ENCODE data around the gene MGAT4C. TPM values are rescaled to one million over a fixed set of nuclear protein-coding genes. Genes with fewer than 3 reads are reported as not detected.
"Not testable (repeated sequence)": the region's sequence is repeated elsewhere in the genome, so short reads cannot be mapped to it uniquely, and the experiment has no call there.

Gene MGAT4C
- total RNA-seq, 1 donor from 2014 or later: 1.8 TPM

- TF ChIP-seq CTCF (IDR thresholded peaks at IDR 0.05; ENCODE audit: unreplicated experiment): no peak
- Mint-ChIP-seq H3K4me3 (no peak overlapping the region), H3K4me1 (peaks cover 13% of the 10 kb centered on the region), H3K27me3 (ENCODE audit: low read depth) (no peaks in the 10 kb centered on the region), H3K27ac (no peak overlapping the region), H3K36me3 (peaks cover 3% of the 10 kb centered on the region), H3K9me3 (peaks cover 33% of the 10 kb centered on the region)
- DNase-seq (ENCODE audit: low spot score in 2 of 2, unreplicated experiment in 2 of 2): no peak
Measured at GRCh38 chr12:86118161-86118560, 138.0 kb downstream of the MGAT4C start.

- DNase-seq (ENCODE audit: low spot score in 2 of 2, unreplicated experiment in 2 of 2): no peak
- H3K4me1 Mint-ChIP-seq: peaks cover 10% of the 10 kb centered on the region
- no peak for TF ChIP-seq CTCF (IDR thresholded peaks at IDR 0.05; ENCODE audit: unreplicated experiment)
- no peak overlapping the region for H3K27ac Mint-ChIP-seq
- no peak overlapping the region for H3K4me3 Mint-ChIP-seq
- H3K36me3 Mint-ChIP-seq: peaks cover 3% of the 10 kb centered on the region
- no peaks in the 10 kb centered on the region for H3K27me3 Mint-ChIP-seq (ENCODE audit: low read depth)
- peaks cover 33% of the 10 kb centered on the region for H3K9me3 Mint-ChIP-seq
Measured at GRCh38 chr12:86117711-86118110, 138.5 kb downstream of the MGAT4C start.

- H3K9me3 Mint-ChIP-seq: peaks cover 8% of the 10 kb centered on the region
- no peak for TF ChIP-seq CTCF (IDR thresholded peaks at IDR 0.05; ENCODE audit: unreplicated experiment)
- no peaks in the 10 kb centered on the region for H3K27me3 Mint-ChIP-seq (ENCODE audit: low read depth)
- no peak overlapping the region for H3K4me3 Mint-ChIP-seq
- DNase-seq (ENCODE audit: low spot score in 2 of 2, unreplicated experiment in 2 of 2): no peak
- H3K4me1 Mint-ChIP-seq: peaks cover 3% of the 10 kb centered on the region
- H3K36me3 Mint-ChIP-seq: no peaks in the 10 kb centered on the region
- no peak overlapping the region for H3K27ac Mint-ChIP-seq
Measured at GRCh38 chr12:86104087-86104486, 152.1 kb downstream of the MGAT4C start.

GRCh38 chr12:86097161-86097560 lies 159.0 kb downstream of the MGAT4C start:
- Mint-ChIP-seq H3K4me3 (no peak overlapping the region), H3K27me3 (ENCODE audit: low read depth) (no peaks in the 10 kb centered on the region), H3K9me3 (peaks cover 8% of the 10 kb centered on the region), H3K27ac (no peak overlapping the region), H3K4me1 (peaks cover 7% of the 10 kb centered on the region), H3K36me3 (no peaks in the 10 kb centered on the region)
- DNase-seq (ENCODE audit: low spot score in 2 of 2, unreplicated experiment in 2 of 2): no peak
- no peak for TF ChIP-seq CTCF (IDR thresholded peaks at IDR 0.05; ENCODE audit: unreplicated experiment)

- H3K36me3 Mint-ChIP-seq: no peaks in the 10 kb centered on the region
- H3K27me3 Mint-ChIP-seq (ENCODE audit: low read depth): no peaks in the 10 kb centered on the region
- no peak for TF ChIP-seq CTCF (IDR thresholded peaks at IDR 0.05; ENCODE audit: unreplicated experiment)
- no peaks in the 10 kb centered on the region for H3K9me3 Mint-ChIP-seq
- H3K4me1 Mint-ChIP-seq: peaks cover 6% of the 10 kb centered on the region
- H3K4me3 Mint-ChIP-seq: no peak overlapping the region
- no peak overlapping the region for H3K27ac Mint-ChIP-seq
- no peak for DNase-seq (ENCODE audit: low spot score in 2 of 2, unreplicated experiment in 2 of 2)
Measured at GRCh38 chr12:86091681-86092080, 164.5 kb downstream of the MGAT4C start.

GRCh38 chr12:86081843-86082242 lies 174.3 kb downstream of the MGAT4C start:
- H3K4me1 Mint-ChIP-seq: no peaks in the 10 kb centered on the region
- H3K9me3 Mint-ChIP-seq: peaks cover 14% of the 10 kb centered on the region
- DNase-seq (ENCODE audit: low spot score in 2 of 2, unreplicated experiment in 2 of 2): no peak
- H3K36me3 Mint-ChIP-seq: no peaks in the 10 kb centered on the region
- no peak overlapping the region for H3K4me3 Mint-ChIP-seq
- no peak for TF ChIP-seq CTCF (IDR thresholded peaks at IDR 0.05; ENCODE audit: unreplicated experiment)
- H3K27ac Mint-ChIP-seq: no peak overlapping the region
- no peaks in the 10 kb centered on the region for H3K27me3 Mint-ChIP-seq (ENCODE audit: low read depth)

- H3K27ac Mint-ChIP-seq; H3K36me3 Mint-ChIP-seq; H3K4me3 Mint-ChIP-seq; DNase-seq (ENCODE audit: low spot score in 2 of 2, unreplicated experiment in 2 of 2); H3K27me3 Mint-ChIP-seq (ENCODE audit: low read depth); H3K4me1 Mint-ChIP-seq: not testable (repeated sequence)
- H3K9me3 Mint-ChIP-seq: peaks cover 19% of the 10 kb centered on the region
Measured at GRCh38 chr12:86059052-86059451, 197.1 kb downstream of the MGAT4C start.
